Nephron progenitor cell (in vitro differentiated cells): Measurements from ENCODE around the gene BPIFA1.

ENCODE experiments used
- DNase-seq: peaks from one replicate; pipeline ENCODE4 v3.0.0; 2021
- H3K27ac Mint-ChIP-seq: 2 replicates; pipeline ENCODE4 v1.8.0; 2021; ENCODE audit warnings: mild to moderate bottlenecking, moderate library complexity, mixed read lengths
- H3K27me3 Mint-ChIP-seq: 2 replicates; pipeline ENCODE4 v1.8.0; 2021; ENCODE audit warnings: mild to moderate bottlenecking, low read depth, mixed read lengths; ENCODE audit not compliant: poor library complexity
- H3K36me3 Mint-ChIP-seq: 2 replicates; pipeline ENCODE4 v1.8.0; 2021; ENCODE audit warnings: low read depth, mixed read lengths
- H3K4me1 Mint-ChIP-seq: 2 replicates; pipeline ENCODE4 v1.8.0; 2021; ENCODE audit warnings: mixed read lengths
- H3K4me3 Mint-ChIP-seq: 2 replicates; pipeline ENCODE4 v1.8.0; 2021; ENCODE audit warnings: mild to moderate bottlenecking, moderate library complexity, mixed read lengths
- H3K9me3 Mint-ChIP-seq: 2 replicates; pipeline ENCODE4 v1.8.0; 2021; ENCODE audit warnings: mild to moderate bottlenecking, moderate library complexity, mixed read lengths
- TF ChIP-seq, protein P1 (sequence below): fragments of 200-600 bp; sonication (generic); IDR thresholded peaks from 2 replicates; pipeline ENCODE4 v1.5.0; 2021; ENCODE audit warnings: antibody characterized with exemption

The BPIFA1 gene

DNA sequence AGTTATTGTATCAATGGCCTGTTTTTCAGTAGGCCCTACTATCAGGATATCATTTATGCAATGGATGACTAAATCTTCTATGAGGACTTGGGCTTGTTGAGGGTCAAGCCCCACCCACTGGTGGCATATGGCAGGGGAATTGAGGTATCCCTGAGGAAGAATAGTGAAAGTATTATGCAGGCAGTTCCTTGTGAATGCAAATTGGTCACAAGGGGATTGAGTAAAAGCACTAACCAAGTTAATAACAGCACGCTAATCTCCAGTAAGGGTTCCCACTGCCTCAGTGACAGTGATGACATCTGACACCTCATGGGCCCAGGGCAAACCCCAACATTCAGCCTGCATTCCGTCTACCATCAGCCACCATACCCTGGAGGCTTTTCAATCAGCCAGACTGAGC lies 14.9 kb downstream of the BPIFA1 start:
- Mint-ChIP-seq H3K36me3 (no peaks in the 10 kb centered on the region), H3K27ac (no peak overlapping the region), H3K9me3 (peaks cover 4% of the 10 kb centered on the region), H3K4me1 (no peaks in the 10 kb centered on the region), H3K27me3 (peaks cover 18% of the 10 kb centered on the region), H3K4me3 (no peak overlapping the region)
- DNase-seq = no peak
- TF ChIP-seq, protein P1, sequence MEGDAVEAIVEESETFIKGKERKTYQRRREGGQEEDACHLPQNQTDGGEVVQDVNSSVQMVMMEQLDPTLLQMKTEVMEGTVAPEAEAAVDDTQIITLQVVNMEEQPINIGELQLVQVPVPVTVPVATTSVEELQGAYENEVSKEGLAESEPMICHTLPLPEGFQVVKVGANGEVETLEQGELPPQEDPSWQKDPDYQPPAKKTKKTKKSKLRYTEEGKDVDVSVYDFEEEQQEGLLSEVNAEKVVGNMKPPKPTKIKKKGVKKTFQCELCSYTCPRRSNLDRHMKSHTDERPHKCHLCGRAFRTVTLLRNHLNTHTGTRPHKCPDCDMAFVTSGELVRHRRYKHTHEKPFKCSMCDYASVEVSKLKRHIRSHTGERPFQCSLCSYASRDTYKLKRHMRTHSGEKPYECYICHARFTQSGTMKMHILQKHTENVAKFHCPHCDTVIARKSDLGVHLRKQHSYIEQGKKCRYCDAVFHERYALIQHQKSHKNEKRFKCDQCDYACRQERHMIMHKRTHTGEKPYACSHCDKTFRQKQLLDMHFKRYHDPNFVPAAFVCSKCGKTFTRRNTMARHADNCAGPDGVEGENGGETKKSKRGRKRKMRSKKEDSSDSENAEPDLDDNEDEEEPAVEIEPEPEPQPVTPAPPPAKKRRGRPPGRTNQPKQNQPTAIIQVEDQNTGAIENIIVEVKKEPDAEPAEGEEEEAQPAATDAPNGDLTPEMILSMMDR = no peak

DNA sequence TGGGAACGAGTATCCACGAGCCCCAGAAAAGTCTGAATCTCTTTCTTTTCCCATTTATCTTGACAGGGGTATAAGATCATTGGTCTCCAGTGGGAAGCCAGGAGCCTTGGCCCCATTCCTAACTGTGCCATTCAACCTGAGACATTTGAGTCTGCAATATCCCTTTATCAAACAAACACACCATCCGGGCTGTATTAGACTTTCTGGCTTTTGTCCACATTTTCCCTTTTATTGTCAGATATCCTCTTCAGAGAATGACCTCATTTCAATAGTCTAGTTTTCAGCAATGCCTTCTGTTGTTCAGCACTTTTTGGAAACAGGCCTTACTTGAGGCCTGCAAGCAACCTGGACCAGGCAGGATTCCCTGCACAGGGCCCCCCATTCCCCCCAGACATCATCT lies 15.7 kb downstream of the BPIFA1 start:
- Mint-ChIP-seq H3K9me3 (peaks cover 4% of the 10 kb centered on the region), H3K4me3 (no peak overlapping the region), H3K27me3 (peaks cover 18% of the 10 kb centered on the region), H3K4me1 (no peaks in the 10 kb centered on the region), H3K36me3 (no peaks in the 10 kb centered on the region), H3K27ac (no peak overlapping the region)
- TF ChIP-seq, protein P1 = no peak
- no peak for DNase-seq

DNA sequence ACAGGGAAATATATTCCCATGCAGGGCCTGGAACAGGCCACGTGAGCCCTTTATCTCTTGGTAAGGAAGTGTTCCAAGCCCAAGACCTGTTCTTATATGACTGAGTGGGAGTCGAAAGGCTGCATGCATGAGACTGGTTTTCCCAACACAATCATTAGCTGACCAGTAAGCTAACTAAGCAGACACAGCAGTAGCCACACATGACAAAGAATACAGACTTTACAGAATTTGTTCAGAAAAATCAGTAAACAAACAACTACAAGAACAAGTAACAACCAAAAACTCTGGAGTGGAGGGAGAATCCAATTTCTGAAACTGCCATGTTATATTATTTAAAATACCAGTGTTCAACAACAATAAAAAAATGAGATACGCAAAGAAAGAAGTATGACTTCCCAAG lies 16.7 kb downstream of the BPIFA1 start:
- H3K4me1 Mint-ChIP-seq = no peaks in the 10 kb centered on the region

DNA sequence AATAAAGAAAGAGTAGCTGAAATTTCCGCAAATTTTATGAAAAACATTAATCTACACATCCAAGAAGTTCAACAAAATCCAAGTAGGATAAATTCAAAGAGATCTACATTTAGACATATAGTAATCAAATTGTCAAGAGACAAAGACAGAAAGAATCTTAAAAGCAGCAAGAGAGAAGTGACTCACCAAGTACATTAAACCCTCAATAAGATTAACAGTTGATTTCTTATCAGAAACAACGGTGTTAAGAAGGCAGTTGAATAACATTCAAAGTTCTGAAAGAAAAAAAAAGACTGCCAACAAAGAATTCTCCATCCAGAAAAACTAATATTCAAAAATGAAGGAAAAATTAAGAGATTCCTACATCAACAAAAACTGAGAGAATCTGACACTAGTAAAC lies 19.2 kb downstream of the BPIFA1 start:
- peaks cover 4% of the 10 kb centered on the region for H3K9me3 Mint-ChIP-seq
- H3K4me3 Mint-ChIP-seq = no peak overlapping the region
- H3K27me3 Mint-ChIP-seq = peaks cover 10% of the 10 kb centered on the region
- no peaks in the 10 kb centered on the region for H3K4me1 Mint-ChIP-seq
- TF ChIP-seq, protein P1 = no peak
- no peaks in the 10 kb centered on the region for H3K36me3 Mint-ChIP-seq
- no peak overlapping the region for H3K27ac Mint-ChIP-seq
- no peak for DNase-seq

More for the DNA sequence above, 16.7 kb downstream of the BPIFA1 start:
- peaks cover 17% of the 10 kb centered on the region for H3K27me3 Mint-ChIP-seq
- no peak overlapping the region for H3K27ac Mint-ChIP-seq
- TF ChIP-seq, protein P1 = no peak
- H3K4me3 Mint-ChIP-seq = no peak overlapping the region
- H3K9me3 Mint-ChIP-seq = peaks cover 4% of the 10 kb centered on the region
- no peak for DNase-seq
- no peaks in the 10 kb centered on the region for H3K36me3 Mint-ChIP-seq

DNA sequence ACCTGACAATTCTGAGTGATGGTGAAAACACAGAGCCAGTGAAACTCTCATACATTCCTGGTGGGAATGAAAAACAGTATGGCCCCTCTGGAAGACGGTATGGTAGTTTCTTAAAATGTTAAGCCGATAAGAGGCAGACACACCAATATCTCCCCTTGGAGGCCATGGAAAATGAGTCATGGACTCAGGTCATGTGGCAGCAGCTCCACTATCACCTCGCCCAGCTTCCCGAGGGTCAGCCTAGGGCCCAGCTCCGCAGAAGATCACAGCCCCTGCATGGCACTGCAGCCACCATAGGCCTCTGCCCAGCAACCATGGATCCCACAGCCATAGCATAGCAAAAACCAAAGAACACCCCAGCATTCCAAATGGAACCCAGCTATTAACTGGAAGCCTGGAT lies 21.4 kb downstream of the BPIFA1 start:
- Mint-ChIP-seq H3K36me3 (no peaks in the 10 kb centered on the region), H3K4me1 (no peaks in the 10 kb centered on the region), H3K27ac (no peak overlapping the region), H3K27me3 (peaks cover 14% of the 10 kb centered on the region), H3K4me3 (no peak overlapping the region), H3K9me3 (peaks cover 4% of the 10 kb centered on the region)
- TF ChIP-seq, protein P1 = no peak
- no peak for DNase-seq

DNA sequence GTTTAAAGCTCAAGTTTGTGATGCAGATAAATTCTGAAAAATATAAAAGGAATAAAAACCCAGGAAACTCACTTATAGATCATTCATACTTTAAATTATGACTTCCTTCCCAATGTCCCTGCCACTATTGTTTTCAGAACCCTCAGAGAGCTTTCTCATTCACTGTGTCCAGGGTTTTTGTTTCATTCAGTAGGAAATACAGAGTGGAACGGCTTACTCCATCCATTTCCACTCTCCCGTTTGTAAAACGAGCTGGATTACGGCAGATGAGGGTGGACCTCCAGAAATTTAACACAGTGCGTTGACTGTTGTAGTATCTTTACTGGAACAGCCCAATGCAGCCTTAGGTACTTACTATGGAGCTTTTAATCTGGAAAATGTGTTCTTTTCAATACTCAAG lies 23.6 kb downstream of the BPIFA1 start:
- TF ChIP-seq, protein P1 = no peak
- no peaks in the 10 kb centered on the region for H3K36me3 Mint-ChIP-seq

More for the DNA sequence above, 23.6 kb downstream of the BPIFA1 start:
- DNase-seq = no peak
- Mint-ChIP-seq H3K27me3 (peaks cover 15% of the 10 kb centered on the region), H3K27ac (no peak overlapping the region), H3K4me1 (no peaks in the 10 kb centered on the region), H3K9me3 (peaks cover 4% of the 10 kb centered on the region), H3K4me3 (no peak overlapping the region)
